ENCODE measurements around the gene PSME1.

DNA sequence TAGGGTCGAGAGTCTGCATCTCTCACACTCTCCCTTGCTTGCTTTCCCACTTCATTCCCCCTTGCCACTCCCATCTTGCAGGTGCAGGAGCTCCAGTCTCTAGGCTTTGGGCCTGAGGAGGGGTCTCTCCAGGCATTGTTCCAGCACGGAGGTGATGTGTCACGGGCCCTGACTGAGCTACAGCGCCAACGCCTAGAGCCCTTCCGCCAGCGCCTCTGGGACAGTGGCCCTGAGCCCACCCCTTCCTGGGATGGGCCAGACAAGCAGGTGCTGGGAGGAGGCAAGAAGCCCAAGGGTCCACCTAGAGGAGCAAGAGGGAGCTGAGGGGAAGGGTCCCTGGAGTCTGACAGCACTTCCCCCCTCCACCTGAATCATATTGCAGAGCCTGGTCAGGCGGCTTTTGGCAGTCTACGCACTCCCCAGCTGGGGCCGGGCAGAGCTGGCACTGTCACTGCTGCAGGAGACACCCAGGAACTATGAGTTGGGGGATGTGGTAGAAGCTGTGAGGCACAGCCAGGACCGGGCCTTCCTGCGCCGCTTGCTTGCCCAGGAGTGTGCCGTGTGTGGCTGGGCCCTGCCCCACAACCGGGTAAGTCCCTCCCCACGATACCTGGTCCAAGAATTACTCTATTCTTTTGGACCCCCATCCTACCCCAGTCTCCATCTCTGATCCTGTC is 15.5 kb downstream of the PSME1 start:
- TF ChIP-seq, protein P1, sequence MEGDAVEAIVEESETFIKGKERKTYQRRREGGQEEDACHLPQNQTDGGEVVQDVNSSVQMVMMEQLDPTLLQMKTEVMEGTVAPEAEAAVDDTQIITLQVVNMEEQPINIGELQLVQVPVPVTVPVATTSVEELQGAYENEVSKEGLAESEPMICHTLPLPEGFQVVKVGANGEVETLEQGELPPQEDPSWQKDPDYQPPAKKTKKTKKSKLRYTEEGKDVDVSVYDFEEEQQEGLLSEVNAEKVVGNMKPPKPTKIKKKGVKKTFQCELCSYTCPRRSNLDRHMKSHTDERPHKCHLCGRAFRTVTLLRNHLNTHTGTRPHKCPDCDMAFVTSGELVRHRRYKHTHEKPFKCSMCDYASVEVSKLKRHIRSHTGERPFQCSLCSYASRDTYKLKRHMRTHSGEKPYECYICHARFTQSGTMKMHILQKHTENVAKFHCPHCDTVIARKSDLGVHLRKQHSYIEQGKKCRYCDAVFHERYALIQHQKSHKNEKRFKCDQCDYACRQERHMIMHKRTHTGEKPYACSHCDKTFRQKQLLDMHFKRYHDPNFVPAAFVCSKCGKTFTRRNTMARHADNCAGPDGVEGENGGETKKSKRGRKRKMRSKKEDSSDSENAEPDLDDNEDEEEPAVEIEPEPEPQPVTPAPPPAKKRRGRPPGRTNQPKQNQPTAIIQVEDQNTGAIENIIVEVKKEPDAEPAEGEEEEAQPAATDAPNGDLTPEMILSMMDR (IDR thresholded peaks at IDR 0.05) = no peak
- no peak for TF ChIP-seq POLR2A (IDR thresholded peaks at IDR 0.05)
